ENCODE results near the gene CACNB3. TPM values are rescaled to one million over a fixed set of nuclear protein-coding genes. Genes with fewer than 3 reads are reported as not detected.

The CACNB3 gene
- 100 to 1,000 TPM in 1 of 5 donors, 10 to 100 TPM in 1, 1 to 10 TPM in 2, under 1 TPM in 1; under 0.01 to 140 (median 9.9) TPM for total RNA-seq
- 10 to 100 TPM; 11.8 to 18.4 (median 13.5) TPM for polyA plus RNA-seq
- long read RNA-seq, donor 1, partial matches to known transcripts, result 14 of 15 reads
- long read RNA-seq, donor 1, other reads (novel, unspliced or antisense), result 0 of 15 reads
- long read RNA-seq, donor 2, partial matches to known transcripts, result 0 of 1 reads
- long read RNA-seq, donor 2, other reads (novel, unspliced or antisense), result 0 of 1 reads
- long read RNA-seq, donor 3, partial matches to known transcripts, result 0 of 3 reads
- long read RNA-seq, donor 3, other reads (novel, unspliced or antisense), result 0 of 3 reads
- long read RNA-seq, donor 4, result 0 reads
- long read RNA-seq, donor 5, partial matches to known transcripts, result 0 of 1 reads
- long read RNA-seq, donor 5, other reads (novel, unspliced or antisense), result 0 of 1 reads
- long read RNA-seq, donor 6, partial matches to known transcripts, result 0 of 3 reads
- long read RNA-seq, donor 6, other reads (novel, unspliced or antisense), result 0 of 3 reads
- long read RNA-seq, donor 7, partial matches to known transcripts, result 0 of 2 reads
- long read RNA-seq, donor 7, other reads (novel, unspliced or antisense), result 0 of 2 reads
- long read RNA-seq, donor 8, partial matches to known transcripts, result 0 of 1 reads
- long read RNA-seq, donor 8, other reads (novel, unspliced or antisense), result 0 of 1 reads
- long read RNA-seq, donor 9, partial matches to known transcripts, result 0 of 1 reads
- long read RNA-seq, donor 9, other reads (novel, unspliced or antisense), result 0 of 1 reads
- long read RNA-seq, donor 10, partial matches to known transcripts, result 0 of 1 reads
- long read RNA-seq, donor 10, other reads (novel, unspliced or antisense), result 0 of 1 reads

GRCh38 chr12:48817873-48818830 is at the start of gene CACNB3:
TSS of gene CACNB3 (plus strand) at chr12:48818496. CDS start at chr12:48818930, 434 bp downstream.
- Histone ChIP-seq H3K4me3 (peak within 1 kb of the TSS; percentile 64 to 89 (median 82)), H3K9me3 (no peaks in the 10 kb centered on the region), H3K36me3 (peaks cover 0 to 2% (median 0%) of the 10 kb centered on the region in 4 donors), H3K4me1 (peaks cover 26 to 55% (median 46%) of the 10 kb centered on the region in 4 donors), H3K27ac (peak within 1 kb of the TSS in 4 of 5 donors; percentile 30 to 71 (median 48)), H3K27me3 (peaks cover 0 to 7% (median 0%) of the 10 kb centered on the region in 3 donors)
- peak; percentile 74 to 91 for DNase-seq
- TF ChIP-seq CTCF (IDR thresholded peaks at IDR 0.05), result no peak
- TF ChIP-seq POLR2AphosphoS5 (IDR thresholded peaks at IDR 0.05), result no peak
- no peak for TF ChIP-seq EP300 (IDR thresholded peaks at IDR 0.05)
- TF ChIP-seq POLR2A (IDR thresholded peaks at IDR 0.05), result no peak
- 0 to 1% (median 1%) methylated on average over 43 to 79 of the region's 79 CpGs for WGBS, 5 donors
- intact Hi-C loops (cut with DNase I; ENCODE audit: low total_unique reads), result no loop called here

- Histone ChIP-seq H3K27ac (no peak overlapping the region), H3K4me3 (no peak overlapping the region), H3K4me1 (peaks cover 7 to 29% (median 19%) of the 10 kb centered on the region in 4 donors), H3K36me3 (peaks cover 41 to 89% (median 88%) of the 10 kb centered on the region in 4 donors), H3K9me3 (no peaks in the 10 kb centered on the region), H3K27me3 (no peaks in the 10 kb centered on the region)
- TF ChIP-seq EP300 (IDR thresholded peaks at IDR 0.05) (no peak), POLR2A (IDR thresholded peaks at IDR 0.05) (no peak), POLR2AphosphoS5 (IDR thresholded peaks at IDR 0.05) (no peak), CTCF (IDR thresholded peaks at IDR 0.05) (no peak)
- intact Hi-C loops (cut with DNase I; ENCODE audit: low total_unique reads), result no loop called here
- no peak for DNase-seq
- WGBS, 5 donors, result 87 to 94% (median 93%) methylated on average over 8 to 9 of the region's 9 CpGs
These were observed 49.6 kb upstream of the CACNB3 start for GRCh38 chr12:48768736-48769135.

- no peak overlapping the region for H3K27ac ChIP-seq
- H3K4me3 ChIP-seq, result no peak overlapping the region
- H3K4me1 ChIP-seq, result peaks cover 0 to 19% (median 15%) of the 10 kb centered on the region in 4 donors
- no peaks in the 10 kb centered on the region for H3K9me3 ChIP-seq
- intact Hi-C loops (cut with DNase I; ENCODE audit: low total_unique reads), result no loop called here
- peaks cover 62 to 100% (median 99%) of the 10 kb centered on the region in 4 donors for H3K36me3 ChIP-seq
- TF ChIP-seq CTCF (IDR thresholded peaks at IDR 0.05), result no peak
- TF ChIP-seq EP300 (IDR thresholded peaks at IDR 0.05), result no peak
- no peak for TF ChIP-seq POLR2AphosphoS5 (IDR thresholded peaks at IDR 0.05)
- TF ChIP-seq POLR2A (IDR thresholded peaks at IDR 0.05), result no peak
- WGBS, 5 donors, result 88 to 93% (median 90%) methylated on average over 10 of the region's 10 CpGs
- no peaks in the 10 kb centered on the region for H3K27me3 ChIP-seq
- DNase-seq, result no peak
These were observed 47.5 kb upstream of the CACNB3 start for GRCh38 chr12:48770756-48771155.

Measured in stomach (tissue), 19 donors.